ENCODE data around the gene SOX1.

- no peak for TF ChIP-seq EZH2 (IDR thresholded peaks at IDR 0.05; ENCODE audit: insufficient read depth, poor library complexity, severe bottlenecking)
- no peak for TF ChIP-seq EZH2phosphoT487 (IDR thresholded peaks at IDR 0.05; ENCODE audit: insufficient read depth, low read depth)
These were observed at the start of gene SOX1 for GRCh38 chr13:112067116-112067741.
